Breast epithelium (tissue), 3 donors: ENCODE data around the gene VEGFD.

Source experiments
- POLR2A ChIP-seq: fragments of 450-650 bp; IDR thresholded peaks from one replicate; pipeline ENCODE4 v1.6.1; 2016; ENCODE audit warnings: antibody characterized with exemption, mild to moderate bottlenecking, moderate library complexity
- POLR2AphosphoS5 ChIP-seq, 3 donors: sonication (generic); formaldehyde crosslinking; IDR thresholded peaks; one replicate each; pipeline ENCODE4 v1.6.1; 2017; ENCODE audit warnings: antibody characterized with exemption in 3 of 3
- TF ChIP-seq, protein P1 (sequence below), 3 donors: fragments of 450-650 bp; IDR thresholded peaks; one replicate each; pipeline ENCODE4 v1.5.1; 2016 to 2017; ENCODE audit warnings: antibody characterized with exemption in 3 of 3, mild to moderate bottlenecking in 3 of 3, moderate library complexity in 3 of 3

DNA sequence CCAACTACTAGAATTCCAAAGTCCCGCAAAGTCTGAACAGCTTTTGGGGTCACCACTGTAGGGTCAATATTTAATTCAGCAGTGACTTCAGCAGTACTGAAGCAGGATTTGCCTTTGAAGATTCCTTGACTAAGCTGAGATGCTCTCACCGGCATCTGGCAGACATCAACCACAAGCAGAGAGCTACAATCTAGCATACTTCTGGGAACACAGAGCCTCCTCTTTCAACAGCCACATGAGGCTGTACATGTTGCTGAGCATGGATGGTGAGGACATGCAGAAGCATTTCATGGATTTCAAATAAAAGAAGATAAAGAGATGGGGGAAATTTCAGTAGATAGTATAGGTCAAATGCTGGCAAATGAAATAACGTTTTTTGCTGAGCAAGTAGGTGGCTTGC, 62.1 kb downstream of the VEGFD start:
- TF ChIP-seq, protein P1, sequence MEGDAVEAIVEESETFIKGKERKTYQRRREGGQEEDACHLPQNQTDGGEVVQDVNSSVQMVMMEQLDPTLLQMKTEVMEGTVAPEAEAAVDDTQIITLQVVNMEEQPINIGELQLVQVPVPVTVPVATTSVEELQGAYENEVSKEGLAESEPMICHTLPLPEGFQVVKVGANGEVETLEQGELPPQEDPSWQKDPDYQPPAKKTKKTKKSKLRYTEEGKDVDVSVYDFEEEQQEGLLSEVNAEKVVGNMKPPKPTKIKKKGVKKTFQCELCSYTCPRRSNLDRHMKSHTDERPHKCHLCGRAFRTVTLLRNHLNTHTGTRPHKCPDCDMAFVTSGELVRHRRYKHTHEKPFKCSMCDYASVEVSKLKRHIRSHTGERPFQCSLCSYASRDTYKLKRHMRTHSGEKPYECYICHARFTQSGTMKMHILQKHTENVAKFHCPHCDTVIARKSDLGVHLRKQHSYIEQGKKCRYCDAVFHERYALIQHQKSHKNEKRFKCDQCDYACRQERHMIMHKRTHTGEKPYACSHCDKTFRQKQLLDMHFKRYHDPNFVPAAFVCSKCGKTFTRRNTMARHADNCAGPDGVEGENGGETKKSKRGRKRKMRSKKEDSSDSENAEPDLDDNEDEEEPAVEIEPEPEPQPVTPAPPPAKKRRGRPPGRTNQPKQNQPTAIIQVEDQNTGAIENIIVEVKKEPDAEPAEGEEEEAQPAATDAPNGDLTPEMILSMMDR (IDR thresholded peaks at IDR 0.05) = no peak
- no peak for TF ChIP-seq POLR2A
- TF ChIP-seq POLR2AphosphoS5 (IDR thresholded peaks at IDR 0.05) = no peak
